Measurements from ENCODE around the gene ZBTB45.
"Not testable (repeated sequence)": the region's sequence is repeated elsewhere in the genome, so short reads cannot be mapped to it uniquely, and the experiment has no call there.

Gene ZBTB45

DNA sequence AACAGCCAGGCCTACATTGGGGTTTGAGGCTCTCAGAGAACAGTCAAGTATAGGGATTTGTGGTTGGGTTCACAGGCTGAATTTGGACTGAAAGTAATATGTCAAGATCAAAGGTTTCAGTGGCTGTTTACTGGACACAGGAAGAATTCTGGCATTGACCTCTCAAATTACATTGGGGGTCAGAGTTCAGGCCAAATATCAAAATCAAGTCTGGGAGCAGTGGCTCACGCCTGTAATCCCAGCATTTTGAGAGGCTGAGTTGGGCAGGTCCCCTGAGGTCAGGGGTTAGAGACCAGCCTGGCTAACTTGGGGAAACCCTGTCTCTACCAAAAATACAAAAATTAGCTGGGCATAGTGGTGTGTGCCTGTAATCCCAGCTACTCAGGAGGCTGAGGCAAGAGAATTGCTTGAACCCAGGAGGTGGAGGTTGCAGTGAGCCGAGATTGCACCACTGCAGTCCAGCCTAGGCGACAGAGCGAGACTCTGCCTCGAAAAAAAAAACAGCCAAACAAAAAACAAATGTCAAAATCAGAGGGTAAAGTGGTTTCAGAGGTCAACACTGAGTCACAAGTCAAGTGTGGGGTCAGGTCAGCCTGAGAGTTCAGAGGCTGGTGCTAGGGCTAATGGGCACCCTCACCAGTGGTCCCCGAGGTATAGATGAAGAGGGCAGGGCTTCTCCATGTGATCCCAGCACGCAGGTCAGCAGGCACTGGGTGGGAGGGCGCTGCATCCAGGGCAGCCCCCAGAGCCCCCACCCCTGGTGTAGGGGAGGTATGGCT is 9.3 kb downstream of the ZBTB45 start:
- no peak for DNase-seq

GRCh38 chr19:58509731-58510083 is 9.9 kb downstream of the ZBTB45 start:
- no peak for DNase-seq

DNA sequence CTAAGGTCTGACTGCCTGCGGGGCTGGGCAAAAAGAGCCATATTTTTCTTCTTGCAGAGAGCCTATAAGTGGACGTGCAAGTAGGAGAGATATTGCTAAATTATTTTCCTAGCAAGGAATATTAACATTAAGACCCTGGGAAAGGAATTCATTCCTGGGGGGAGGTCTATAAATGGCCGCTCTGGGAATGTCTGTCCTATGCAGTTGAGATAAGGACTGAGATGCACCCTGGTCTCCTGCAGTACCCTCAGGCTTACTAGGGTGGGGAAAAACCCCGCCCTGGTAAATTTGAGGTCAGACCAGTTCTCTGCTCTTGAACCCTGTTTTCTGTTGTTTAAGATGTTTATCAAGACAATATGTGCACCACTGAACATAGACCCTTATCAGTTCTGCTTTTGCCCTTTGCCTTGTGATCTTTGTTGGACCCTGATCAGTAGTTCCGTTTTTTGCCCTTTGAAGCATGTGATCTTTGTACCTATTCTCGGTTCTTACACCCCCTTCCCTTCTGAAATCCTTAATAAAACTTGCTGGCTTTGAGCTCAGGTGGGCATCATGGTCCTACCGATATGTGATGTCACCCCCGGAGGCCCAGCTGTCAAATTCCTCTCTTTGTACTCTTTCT is 11.9 kb downstream of the ZBTB45 start:
- not testable (repeated sequence) for DNase-seq

DNA sequence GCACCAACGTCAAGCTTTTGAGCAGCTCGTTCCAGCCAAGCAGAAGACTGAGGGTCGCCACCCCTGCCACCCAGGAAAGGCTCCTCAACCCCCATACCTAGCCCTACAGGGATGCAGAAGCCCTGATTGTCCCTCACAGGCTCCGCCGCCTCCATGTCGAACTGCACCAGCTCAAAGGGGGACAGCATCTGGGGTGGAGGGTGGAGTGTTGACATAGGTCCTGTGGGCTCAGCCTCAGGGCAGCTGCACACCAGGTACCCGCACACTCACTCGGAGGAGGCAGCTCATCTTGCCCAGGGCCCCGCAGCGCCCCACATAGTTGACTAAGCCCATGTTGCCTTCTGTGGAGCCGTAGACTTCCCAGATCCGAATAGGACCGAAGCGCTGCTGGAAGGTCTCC is 19.4 kb downstream of the ZBTB45 start:
- no peak for DNase-seq

GRCh38 chr19:58499021-58499927 is 20.3 kb downstream of the ZBTB45 start:
- DNase-seq, result peak; percentile 92 to 93

- no peak for DNase-seq
Measured at GRCh38 chr19:58498316-58499020, 21.1 kb downstream of the ZBTB45 start.

DNA sequence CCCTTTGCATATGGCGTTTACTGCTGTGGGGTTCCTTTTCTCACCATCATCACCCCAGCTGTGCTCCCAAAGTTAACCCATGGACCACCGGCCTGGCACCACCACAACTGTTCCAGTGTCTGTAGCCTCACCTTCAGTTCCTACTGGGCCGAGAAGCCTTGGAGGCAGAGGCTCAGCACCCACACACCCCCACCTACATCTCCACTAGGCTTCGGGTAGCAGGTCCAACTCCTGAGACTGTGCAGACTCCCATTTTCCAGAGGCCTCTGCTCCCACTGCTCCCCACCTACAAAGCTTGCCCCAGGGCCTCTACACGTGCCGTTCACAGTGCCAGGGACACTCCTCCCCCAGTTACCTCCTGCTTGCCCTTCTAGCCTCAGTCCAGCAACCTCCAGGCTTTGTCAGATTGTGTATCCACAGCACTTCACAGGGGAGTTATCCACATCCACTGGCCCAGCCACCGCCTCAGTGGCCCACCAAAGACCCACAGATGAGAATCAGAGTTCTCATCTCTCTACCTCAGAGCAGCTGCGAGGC is 21.9 kb downstream of the ZBTB45 start:
- no peak for DNase-seq

DNA sequence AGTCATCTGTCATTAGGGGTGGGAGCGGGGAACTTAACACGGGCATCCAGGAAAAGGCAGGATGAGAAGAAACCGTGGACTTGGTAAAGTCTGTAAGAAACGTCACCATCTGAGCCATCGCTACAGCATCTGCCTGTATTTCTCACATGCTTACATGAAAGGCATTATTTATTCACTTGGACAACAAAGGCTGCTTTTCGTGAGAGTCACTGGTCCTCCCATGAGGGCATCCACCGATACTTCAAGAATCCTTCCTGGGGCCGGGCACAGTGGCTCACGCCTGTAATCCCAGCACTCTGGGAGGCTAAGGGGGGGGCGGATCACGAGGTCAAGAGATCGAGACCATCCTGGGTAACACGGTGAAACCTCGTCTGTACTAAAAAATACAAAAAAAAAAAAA is 27.3 kb downstream of the ZBTB45 start:
- DNase-seq, result no peak

DNA sequence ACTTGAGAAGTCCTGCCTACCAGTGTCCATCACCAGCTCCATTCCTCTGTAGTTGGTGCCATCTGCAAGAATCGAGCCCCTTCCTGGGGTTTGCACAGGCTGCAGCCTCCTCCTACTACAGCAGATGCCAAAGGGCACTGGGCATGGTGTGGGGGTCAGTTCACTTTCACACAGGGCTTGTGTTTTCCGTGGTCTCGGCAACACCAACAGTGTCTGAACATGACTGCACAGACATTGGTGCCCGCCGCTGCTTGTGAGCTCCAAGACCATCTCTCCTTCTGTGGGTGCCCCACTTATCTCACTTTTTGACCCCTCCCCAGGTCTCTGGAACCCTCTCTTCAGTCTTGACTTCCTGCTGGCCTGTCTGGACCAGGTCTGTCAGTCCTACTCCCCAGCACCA is 28.2 kb downstream of the ZBTB45 start:
- no peak for DNase-seq

- not testable (repeated sequence) for DNase-seq
Measured at GRCh38 chr19:58484349-58484748, 35.3 kb downstream of the ZBTB45 start.

- no peak for DNase-seq
Measured at GRCh38 chr19:58483776-58484175, 35.8 kb downstream of the ZBTB45 start.

DNA sequence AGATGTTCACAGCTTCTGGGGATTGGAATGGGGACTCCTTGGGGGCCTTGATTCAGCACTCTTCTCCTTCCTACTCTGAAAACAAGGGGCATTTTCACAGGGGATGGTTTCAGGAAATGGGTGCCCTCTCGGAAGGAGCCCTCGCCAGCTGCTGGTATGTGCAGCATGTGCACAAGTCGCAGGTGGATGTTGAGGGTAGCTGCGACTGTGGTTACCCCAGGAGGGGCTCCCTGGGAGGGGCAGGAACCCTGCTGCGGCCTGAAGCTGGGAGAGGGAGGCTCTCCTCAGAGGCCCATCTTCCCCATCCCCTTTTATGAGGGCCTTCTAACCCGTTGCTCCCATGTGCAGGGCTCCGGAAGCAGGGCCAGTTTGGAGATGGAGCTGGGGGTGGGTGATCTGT is 37.2 kb downstream of the ZBTB45 start:
- DNase-seq, result no peak

DNA sequence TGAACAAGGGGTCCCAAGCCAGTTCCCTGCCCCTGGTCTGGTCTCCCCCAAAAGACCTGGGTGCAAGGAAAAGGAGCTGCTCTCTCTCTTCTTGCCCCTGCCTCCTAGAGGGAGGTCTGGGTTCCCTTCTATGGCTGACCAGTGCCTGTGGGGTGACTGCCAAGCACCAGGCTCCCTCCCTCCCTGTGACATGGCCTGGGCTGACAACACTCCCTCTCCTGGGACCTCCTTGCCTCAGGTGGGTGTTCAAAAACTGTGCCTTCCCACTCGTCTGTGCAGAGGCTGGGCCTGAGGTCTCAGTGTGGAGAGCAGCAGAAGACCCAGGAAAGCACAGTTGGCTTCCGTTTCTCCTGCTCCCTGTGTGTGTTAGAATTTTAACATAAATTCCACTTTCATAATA is 38.8 kb downstream of the ZBTB45 start:
- DNase-seq, result no peak

DNA sequence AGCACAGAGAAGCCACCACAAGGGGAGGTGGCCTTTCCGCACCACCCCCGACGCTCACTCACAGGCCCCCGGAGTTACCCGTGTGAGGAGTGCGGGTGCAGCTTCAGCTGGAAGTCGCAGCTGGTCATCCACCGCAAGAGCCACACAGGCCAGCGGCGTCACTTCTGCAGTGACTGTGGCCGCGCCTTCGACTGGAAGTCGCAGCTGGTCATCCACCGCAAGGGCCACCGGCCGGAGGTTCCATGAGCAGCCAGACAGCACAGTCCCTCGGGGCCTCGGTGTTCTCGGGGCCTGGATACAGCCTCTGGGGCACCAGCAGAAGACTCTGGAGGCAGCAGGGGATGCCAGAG is 39.2 kb downstream of the ZBTB45 start:
- DNase-seq, result no peak

- DNase-seq, result no peak
Measured at GRCh38 chr19:58479736-58480480, 39.7 kb downstream of the ZBTB45 start.

- DNase-seq, result no peak
Measured at GRCh38 chr19:58479303-58479702, 40.3 kb downstream of the ZBTB45 start.

GRCh38 chr19:58477871-58478270 is 41.7 kb downstream of the ZBTB45 start:
- no peak for DNase-seq

- DNase-seq, result no peak
Measured at GRCh38 chr19:58477130-58477529, 42.5 kb downstream of the ZBTB45 start.

DNA sequence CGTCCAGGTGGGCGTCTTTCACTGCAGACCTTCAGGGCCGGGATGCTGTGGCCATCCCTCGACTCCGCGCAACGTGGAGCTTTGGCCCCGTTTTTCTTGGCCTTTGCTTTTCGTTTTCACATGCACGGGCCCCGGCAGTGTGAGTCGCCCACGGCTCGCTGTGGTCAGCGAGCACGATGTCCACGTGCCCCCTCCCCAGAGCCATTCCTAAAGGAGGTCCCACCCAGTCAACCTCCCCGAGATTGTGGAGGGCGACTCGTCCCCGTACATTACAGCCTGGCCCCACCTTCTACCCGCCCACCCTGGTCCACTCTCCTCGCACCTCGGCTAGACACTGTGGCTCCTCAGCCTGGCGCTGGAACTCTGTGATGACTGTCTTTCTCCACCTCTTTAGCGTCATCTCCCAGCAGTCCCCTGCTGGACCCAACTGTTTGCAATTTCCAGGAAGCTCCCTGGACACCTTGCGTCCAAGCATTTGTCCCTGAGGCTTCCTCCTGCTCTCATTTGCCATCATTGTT is 43.1 kb downstream of the ZBTB45 start:
- no peak for DNase-seq

GRCh38 chr19:58475714-58476497 is 43.7 kb downstream of the ZBTB45 start, which contains the start of gene ZNF446:
Gene ZNF446, plus strand, starts transcription at chr19:58476352. Its CDS starts 867 bp downstream, at chr19:58477219.
- peak; percentile 94 for DNase-seq
